GM12864 (cell line): Measurements from ENCODE around the gene CACNA1C.

ENCODE experiments used
- DNase-seq: peaks from one replicate; pipeline ENCODE4 v3.0.0-alpha.2; 2011; ENCODE audit warnings: low read depth
- H3K4me3 ChIP-seq: 2 replicates; pipeline ENCODE4 v1.5.1; 2011; ENCODE audit warnings: mild to moderate bottlenecking, low read depth, low read length, control low read depth
- CTCF ChIP-seq: IDR thresholded peaks from 2 replicates; pipeline ENCODE4 v1.5.1; 2011; ENCODE audit warnings: low read depth, mild to moderate bottlenecking, moderate library complexity, low read length, control low read depth, inconsistent platforms; ENCODE audit errors: missing control alignments

The CACNA1C gene

GRCh38 chr12:2495417-2496112, 442.8 kb downstream of the CACNA1C start:
- DNase-seq = no peak
- TF ChIP-seq CTCF = no peak
- H3K4me3 ChIP-seq = no peak overlapping the region

DNA sequence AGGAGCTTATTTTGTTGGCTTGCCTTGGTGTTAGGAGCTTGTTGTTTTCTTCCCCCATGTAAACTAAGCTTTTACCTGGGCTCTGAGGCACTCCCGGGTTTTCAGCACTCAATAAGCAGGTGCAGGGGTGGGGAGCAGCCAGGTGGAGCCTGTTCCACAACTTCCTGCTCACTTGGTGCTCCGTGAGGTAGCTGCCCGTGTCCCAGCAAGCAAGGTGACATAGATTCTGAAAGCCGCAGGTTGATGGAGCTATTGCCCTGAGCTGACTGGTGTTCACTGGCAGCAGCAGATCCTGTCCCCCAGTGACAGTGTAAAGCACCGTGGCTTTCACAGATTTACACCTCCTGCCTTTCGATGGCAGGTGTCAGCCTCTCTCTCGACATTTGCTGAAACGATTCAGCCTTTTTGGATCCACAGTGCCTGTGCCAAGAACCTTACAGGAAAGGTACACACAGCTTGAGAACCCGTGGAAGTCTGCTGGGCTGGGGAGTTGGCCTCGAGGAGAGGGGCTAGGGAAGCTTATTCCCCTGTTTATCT, 446.2 kb downstream of the CACNA1C start:
- TF ChIP-seq CTCF = no peak

DNA sequence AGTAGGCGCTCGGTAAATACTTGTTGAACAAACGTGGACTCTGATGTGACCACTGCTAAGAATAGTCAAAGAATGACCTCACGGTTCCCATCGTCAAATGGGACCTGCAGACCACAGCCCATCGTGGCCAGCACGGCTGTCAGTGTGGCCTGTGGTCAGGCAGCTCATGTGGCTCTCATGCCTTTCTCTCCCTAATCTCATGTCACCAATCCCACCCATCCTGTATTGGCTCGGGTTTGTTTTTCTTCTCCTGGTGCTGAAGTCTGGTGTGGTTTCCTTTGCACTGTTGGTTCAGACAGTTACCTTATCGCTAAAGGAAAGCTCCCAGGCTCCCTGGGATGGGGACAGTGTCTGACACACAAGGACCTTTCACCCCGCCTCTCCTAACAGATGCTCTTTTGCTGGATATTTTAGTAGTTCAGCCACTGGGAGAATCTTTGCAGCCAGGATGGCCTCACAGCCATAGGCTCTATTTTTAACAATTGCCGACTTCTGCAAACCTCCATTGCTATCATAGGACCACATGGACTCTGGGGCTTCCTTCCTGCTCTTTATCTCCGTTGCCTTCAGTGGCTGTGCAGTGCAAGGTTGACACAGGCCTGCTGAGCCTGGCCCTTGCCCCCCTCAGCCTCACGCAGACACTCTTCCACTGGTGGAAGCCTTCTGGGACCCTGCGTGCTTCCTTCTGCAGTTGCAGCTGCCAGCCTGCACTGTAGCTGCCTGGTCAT, 448.8 kb downstream of the CACNA1C start:
- DNase-seq = no peak
- TF ChIP-seq CTCF = no peak
- H3K4me3 ChIP-seq = no peak overlapping the region

More for the DNA sequence above, 446.2 kb downstream of the CACNA1C start:
- H3K4me3 ChIP-seq = no peak overlapping the region
- DNase-seq = no peak

DNA sequence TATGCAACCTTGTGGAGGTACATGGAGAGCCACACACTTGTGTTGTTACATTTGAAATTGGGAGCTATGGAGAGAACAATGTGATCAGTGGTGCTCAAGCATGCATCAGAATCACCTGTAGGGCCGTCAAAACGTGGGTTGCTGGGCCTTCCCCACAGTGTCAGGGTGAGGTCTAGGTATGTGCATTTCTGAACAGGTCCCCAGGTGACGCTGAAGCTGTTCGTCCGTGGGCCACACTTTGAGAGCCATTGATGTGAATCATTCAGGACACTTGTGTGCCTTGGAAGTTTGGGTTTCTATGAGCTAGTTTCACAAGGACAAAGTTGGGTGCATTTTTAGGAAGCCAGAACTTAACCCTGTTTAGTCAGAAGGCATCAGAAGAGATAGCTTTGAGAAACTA, 450.2 kb downstream of the CACNA1C start:
- no peak for TF ChIP-seq CTCF
- DNase-seq = no peak
- H3K4me3 ChIP-seq = no peak overlapping the region

DNA sequence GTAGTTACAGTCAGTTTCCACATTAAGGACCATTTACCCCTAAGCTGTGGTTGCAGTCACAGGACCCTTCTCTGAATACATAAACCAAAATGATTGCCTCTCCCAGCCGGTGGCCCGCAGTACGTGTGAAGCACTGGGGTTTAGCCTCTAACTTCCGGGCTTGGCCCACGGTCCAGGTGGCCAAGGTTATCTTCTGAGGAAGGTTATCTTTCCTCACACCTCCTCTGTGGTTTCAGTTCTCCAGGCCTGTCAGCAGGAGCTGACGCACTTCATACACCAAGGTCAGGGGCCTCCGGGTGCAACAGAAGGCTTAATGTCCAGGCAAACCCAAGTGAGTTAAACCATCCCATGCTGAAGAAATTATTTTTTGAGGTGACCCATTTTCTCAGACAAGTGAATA, 451.0 kb downstream of the CACNA1C start:
- DNase-seq = no peak
- H3K4me3 ChIP-seq = no peak overlapping the region
- no peak for TF ChIP-seq CTCF

- no peak for TF ChIP-seq CTCF
- no peak overlapping the region for H3K4me3 ChIP-seq
- no peak for DNase-seq
Measured at GRCh38 chr12:2504577-2504976, 451.8 kb downstream of the CACNA1C start.
